Cortex of kidney (tissue), 1 donor: ENCODE measurements around the gene GDF2.

Experiments used
- DNase-seq: peaks from one replicate; lab custom pipeline; 2025; lab: John Stamatoyannopoulos, UW

The GDF2 gene

DNA sequence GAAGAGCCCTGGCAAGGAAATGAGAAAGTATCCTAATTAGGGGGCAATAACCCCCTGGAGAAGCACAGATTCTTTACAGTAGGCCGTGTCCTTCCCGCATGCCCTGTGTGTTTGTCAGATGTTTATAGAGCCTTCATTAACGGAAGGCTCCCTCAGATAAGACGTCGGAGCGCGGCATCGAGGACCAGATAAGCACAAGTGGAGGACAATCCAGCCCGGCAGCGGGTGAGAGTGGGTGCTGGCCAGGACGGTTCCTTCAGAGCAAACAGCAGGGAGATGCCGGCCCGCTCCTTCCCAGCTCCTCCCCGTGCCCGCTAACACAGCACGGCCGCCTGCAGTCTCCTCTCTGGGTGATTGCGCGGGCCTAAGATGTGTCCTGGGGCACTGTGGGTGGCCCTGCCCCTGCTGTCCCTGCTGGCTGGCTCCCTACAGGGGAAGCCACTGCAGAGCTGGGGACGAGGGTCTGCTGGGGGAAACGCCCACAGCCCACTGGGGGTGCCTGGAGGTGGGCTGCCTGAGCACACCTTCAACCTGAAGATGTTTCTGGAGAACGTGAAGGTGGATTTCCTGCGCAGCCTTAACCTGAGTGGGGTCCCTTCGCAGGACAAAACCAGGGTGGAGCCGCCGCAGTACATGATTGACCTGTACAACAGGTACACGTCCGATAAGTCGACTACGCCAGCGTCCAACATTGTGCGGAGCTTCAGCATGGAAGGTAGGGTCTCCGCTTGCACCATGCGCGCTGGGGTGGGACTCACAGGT, at the start of gene GDF2:
GDF2 (plus strand) TSS at position 155 of the 762 bp plus-strand sequence; CDS start at position 370, 215 bp downstream.
- DNase-seq = no peak

DNA sequence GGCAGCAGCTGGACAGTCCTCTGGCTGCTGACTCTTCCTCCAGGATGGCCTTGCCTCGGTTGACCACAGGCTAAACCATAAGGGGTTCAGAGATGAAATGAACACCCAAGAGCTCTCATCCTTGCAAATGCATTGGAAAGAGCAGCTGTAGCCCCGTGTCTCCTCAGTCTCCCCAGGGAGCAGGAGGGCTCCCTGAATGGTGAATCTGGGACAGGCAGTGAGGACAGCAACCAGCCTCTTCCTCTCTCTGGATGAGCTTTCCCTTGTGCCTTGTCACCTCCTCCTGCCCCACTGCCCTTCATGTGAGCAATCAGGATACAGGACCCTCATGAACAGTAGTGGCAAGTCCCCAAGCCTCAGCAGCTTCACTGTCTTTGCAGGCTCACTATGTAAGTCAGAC, 46.2 kb upstream of the GDF2 start:
- DNase-seq = no peak

GRCh38 chr10:47276576-47277351, 45.5 kb upstream of the GDF2 start:
- no peak for DNase-seq

GRCh38 chr10:47277352-47278151, 44.7 kb upstream of the GDF2 start:
- DNase-seq = no peak

GRCh38 chr10:47278152-47278473, 44.1 kb upstream of the GDF2 start:
- no peak for DNase-seq

DNA sequence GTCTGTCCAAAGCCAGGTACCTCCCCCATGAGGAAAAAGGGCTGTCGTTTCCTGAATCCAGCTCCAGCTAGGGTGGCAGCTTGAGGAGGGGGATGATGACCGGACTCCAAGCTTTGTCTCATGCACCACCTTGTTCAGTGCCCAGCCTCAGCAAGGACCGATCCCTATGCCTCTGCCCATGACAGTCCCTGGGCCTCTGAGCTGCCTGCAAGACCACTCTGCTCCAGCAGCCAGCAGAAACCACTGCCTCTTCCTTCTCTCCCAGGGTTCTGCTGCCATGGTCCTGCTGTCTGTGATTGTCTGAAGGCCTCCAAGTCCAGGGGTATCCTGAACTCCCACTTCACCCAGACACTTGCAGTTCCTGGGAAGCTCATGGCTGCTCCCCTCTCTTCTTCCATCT, 43.5 kb upstream of the GDF2 start:
- DNase-seq = no peak

DNA sequence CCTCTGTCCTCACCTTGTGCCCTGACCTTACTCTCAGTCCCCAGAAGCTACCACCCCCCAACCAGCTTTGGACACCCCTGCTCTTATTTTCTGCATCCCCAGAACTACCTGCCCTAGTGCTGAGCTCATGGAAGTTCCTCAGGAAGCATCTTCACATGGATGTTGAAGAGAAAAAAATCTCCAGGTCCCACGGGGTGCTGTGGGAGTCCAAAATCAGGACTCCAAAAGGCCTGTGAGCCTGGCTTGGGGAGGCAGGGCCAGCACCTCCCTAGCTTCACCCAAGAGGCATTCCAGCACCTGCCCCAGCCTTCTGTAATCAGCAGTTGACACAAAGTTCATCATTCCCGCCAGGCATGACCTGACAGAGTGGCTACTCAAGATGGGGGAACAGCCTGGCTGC, 43.0 kb upstream of the GDF2 start:
- DNase-seq = no peak

GRCh38 chr10:47282005-47282656, 40.1 kb upstream of the GDF2 start:
- no peak for DNase-seq

- DNase-seq = no peak
These were observed 39.6 kb upstream of the GDF2 start for GRCh38 chr10:47282657-47283018.

DNA sequence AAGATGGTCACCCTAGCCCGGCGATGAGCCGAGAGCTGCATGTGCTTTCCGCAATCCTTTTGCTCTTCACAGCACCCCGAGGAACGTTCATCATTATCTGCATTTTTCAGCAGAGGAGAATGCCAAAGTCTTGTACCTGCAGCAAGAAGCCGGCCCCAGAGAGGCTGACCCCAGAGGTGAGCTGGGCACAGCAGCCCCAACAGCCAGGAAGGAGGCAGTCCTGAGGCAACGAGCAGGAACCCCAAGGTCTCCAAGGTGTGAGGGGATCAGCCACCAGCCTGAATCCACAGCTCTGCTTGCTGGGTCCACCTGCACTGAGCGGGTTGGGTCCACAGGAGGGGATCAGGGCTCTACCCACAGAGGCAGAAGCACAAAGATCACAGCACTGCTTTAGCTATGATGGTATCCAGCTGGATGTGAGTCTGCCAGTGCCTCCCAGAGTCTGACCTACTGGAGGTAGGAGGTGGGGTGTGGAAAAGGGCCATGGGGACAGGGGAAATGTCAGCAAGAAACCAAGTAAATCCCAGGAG, 39.1 kb upstream of the GDF2 start:
- DNase-seq = no peak

GRCh38 chr10:47283848-47284247, 38.4 kb upstream of the GDF2 start:
- DNase-seq = no peak

- no peak for DNase-seq
These were observed 36.7 kb upstream of the GDF2 start for GRCh38 chr10:47285381-47286115.

DNA sequence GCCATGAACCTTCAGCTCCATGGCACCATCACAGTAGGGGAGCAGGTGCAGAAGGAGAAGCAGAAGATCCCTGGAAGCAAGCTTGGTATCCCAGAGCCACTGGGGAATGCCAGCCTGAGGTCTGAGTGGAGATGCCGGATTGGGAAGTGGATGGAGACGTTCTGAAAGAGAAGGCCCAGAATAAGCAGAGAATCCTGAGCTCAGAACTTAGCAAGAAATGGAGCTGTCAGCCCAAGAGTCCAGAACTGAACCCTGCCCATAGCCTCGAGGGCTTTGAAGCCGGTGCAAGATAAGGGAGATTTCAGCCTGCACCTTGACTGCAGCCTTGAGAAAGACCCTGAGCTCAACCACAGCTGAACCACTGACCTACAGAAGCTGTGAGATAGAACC, 36.1 kb upstream of the GDF2 start:
- DNase-seq = no peak

DNA sequence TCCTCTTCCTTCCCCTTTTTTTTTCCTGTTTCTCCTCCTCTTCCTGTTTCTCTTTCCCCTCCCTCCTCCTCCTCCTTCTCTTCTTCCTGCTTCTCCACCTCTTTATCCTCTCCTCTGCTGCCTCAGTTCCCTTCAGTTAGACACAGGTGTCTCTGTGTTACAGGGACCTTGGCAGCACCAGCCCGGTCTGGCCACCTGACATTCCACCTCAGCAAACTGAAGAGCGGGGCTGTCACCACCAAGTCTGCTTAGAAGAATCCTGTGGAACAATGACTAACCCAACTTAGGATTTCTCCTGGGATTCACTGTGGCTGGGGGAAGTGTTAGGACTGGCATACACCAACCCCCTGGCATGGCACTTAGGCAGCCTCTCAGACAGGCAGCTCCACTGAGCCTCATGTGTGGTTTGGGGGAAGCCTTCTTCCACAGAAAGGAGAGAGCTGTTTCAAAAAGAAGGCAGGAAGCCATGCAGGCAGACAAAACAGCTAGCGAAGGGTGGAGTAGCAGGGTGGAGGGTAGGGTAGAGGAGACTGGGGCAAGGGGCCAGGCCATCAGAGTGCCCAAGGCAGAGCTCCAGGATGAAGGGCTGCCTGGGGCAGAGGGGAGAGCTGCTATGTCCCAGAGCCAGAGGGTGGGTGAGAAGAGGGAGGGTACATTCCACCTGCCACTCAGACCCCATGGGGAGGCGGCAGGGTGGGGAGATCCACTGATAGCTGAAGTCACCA, 35.5 kb upstream of the GDF2 start:
- no peak for DNase-seq

- DNase-seq = no peak
These were observed 34.9 kb upstream of the GDF2 start for GRCh38 chr10:47287365-47287802.

DNA sequence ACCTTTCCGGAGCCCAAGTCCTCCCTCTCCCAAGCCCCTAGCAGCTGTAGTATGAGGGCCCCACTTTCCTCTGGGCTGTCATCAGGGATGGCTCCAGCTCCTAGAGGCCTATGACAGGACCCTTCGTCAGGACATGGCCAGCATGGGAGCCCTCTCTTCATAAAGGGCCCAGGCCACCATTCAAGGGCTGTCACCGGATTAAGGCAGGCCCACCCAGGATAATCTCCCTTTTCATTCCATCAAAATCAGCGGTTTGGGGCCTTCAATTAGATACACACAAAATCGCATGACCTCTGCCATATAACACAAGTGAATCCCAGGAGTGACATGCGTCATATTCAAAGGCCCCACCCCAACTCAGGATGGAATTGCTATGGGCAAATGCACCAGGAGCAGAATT, 34.4 kb upstream of the GDF2 start:
- no peak for DNase-seq

DNA sequence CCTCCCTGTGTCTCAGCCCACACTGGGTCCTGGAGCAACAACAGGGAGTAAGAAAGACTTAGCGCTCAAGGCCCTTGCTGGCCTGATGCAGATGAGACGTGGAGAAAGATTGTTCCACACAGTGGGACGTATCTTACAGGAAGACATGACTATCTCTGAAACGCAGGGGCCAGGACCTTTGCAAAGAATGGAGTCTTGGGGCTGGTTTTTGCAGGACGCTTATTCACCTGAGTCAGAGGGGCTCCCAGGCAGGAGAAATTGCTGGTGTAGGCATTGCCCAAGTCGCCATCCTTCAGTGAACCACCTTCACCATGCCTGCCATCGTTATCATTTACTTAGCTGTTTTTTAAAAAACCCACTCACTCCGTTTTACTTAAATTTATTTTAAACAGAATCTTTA, 34.0 kb upstream of the GDF2 start:
- DNase-seq = no peak

GRCh38 chr10:47288916-47289495, 33.2 kb upstream of the GDF2 start:
- no peak for DNase-seq

DNA sequence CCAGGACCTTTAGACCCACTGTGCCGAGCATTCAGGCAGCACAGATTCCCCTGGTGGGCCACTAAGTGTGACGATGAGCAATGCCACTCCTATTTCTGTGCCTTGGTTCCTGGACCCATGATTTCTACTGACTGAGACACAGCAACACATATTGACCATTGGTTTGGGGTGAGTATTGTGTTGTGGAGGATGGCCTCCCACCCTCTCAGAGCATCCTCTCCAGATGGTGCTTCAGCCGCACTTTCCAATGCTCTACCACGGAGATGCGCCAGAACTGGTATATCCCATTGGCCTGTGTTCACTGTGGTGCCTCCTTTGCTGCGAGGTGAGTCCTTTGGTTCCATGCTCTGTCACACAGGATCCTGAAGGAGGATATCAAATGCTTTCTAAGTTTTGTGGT, 32.3 kb upstream of the GDF2 start:
- no peak for DNase-seq

DNA sequence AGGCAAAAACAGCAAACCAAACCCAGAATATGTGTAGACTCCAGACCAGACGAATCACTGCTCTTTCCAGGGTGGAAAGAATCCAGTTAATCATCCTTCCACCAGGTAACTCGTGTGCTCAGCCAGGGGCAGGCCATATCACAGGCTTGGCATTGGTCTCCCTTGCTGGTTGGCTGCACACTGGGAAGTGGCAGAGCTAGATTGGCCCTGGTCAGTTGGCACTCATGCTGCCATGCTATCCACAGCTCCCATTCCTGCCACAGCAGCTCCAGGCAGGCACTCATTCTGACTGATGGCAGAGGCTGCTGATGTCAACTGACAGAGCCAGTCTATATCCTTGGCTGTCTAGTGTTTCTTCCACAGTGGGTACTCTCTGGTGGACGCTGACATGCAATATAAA, 31.9 kb upstream of the GDF2 start:
- DNase-seq = no peak
